Neuron (in vitro differentiated cells): ENCODE data around the gene CYBC1.
"Not testable (repeated sequence)": the region's sequence is repeated elsewhere in the genome, so short reads cannot be mapped to it uniquely, and the experiment has no call there.

Source experiments
- H2AFZ ChIP-seq: one replicate; pipeline ENCODE4 v1.6.1; 2013; ENCODE audit warnings: low read depth, mild to moderate bottlenecking, inconsistent platforms, low read length, moderate library complexity
- H3K27me3 ChIP-seq: one replicate; pipeline ENCODE4 v1.6.1; 2013; ENCODE audit warnings: low read length; ENCODE audit not compliant: insufficient read depth
- H3K36me3 ChIP-seq: one replicate; pipeline ENCODE4 v1.6.1; 2013; ENCODE audit warnings: low read length; ENCODE audit not compliant: insufficient read depth
- H3K4me1 ChIP-seq: one replicate; pipeline ENCODE4 v1.6.1; 2013; ENCODE audit warnings: low read length; ENCODE audit not compliant: insufficient read depth
- H3K4me3 ChIP-seq: 2 replicates; pipeline ENCODE4 v1.5.1; 2013; ENCODE audit warnings: mild to moderate bottlenecking, low read length, moderate library complexity
- H3K9me3 ChIP-seq: one replicate; pipeline ENCODE4 v1.6.1; 2013; ENCODE audit warnings: low read length

Gene CYBC1

GRCh38 chr17:82465023-82465603 lies 14.6 kb upstream of the CYBC1 start:
- Histone ChIP-seq H3K4me1 (no peaks in the 10 kb centered on the region), H3K27me3 (no peaks in the 10 kb centered on the region), H2AFZ (no peak overlapping the region), H3K9me3 (peaks cover 1% of the 10 kb centered on the region), H3K36me3 (peaks cover 87% of the 10 kb centered on the region), H3K4me3 (no peak overlapping the region)

- Histone ChIP-seq H3K9me3 (peaks cover 1% of the 10 kb centered on the region), H3K27me3 (no peaks in the 10 kb centered on the region), H3K4me1 (no peaks in the 10 kb centered on the region), H3K36me3 (peaks cover 87% of the 10 kb centered on the region), H3K4me3 (no peak overlapping the region), H2AFZ (no peak overlapping the region)
Observed at GRCh38 chr17:82464567-82464929, 14.0 kb upstream of the CYBC1 start.

GRCh38 chr17:82463925-82464566 lies 13.5 kb upstream of the CYBC1 start:
- no peak overlapping the region for H2AFZ ChIP-seq
- H3K4me3 ChIP-seq = no peak overlapping the region
- H3K27me3 ChIP-seq = no peaks in the 10 kb centered on the region
- peaks cover 4% of the 10 kb centered on the region for H3K4me1 ChIP-seq
- no peaks in the 10 kb centered on the region for H3K9me3 ChIP-seq
- peaks cover 84% of the 10 kb centered on the region for H3K36me3 ChIP-seq

- Histone ChIP-seq H2AFZ (no peak overlapping the region), H3K27me3 (no peaks in the 10 kb centered on the region), H3K9me3 (no peaks in the 10 kb centered on the region), H3K4me3 (no peak overlapping the region), H3K4me1 (peaks cover 4% of the 10 kb centered on the region), H3K36me3 (peaks cover 77% of the 10 kb centered on the region)
Observed at GRCh38 chr17:82463391-82463790, 12.8 kb upstream of the CYBC1 start.

GRCh38 chr17:82461827-82462524 lies 11.4 kb upstream of the CYBC1 start:
- no peaks in the 10 kb centered on the region for H3K27me3 ChIP-seq
- no peaks in the 10 kb centered on the region for H3K9me3 ChIP-seq
- H2AFZ ChIP-seq = no peak overlapping the region
- H3K36me3 ChIP-seq = peaks cover 68% of the 10 kb centered on the region
- no peak overlapping the region for H3K4me3 ChIP-seq
- peaks cover 13% of the 10 kb centered on the region for H3K4me1 ChIP-seq

- Histone ChIP-seq H3K4me1 (peaks cover 13% of the 10 kb centered on the region), H3K4me3 (peak overlapping the region; percentile 86), H3K36me3 (peaks cover 48% of the 10 kb centered on the region)
- not testable (repeated sequence) for H3K27me3 ChIP-seq, H3K9me3 ChIP-seq, H2AFZ ChIP-seq
Observed at GRCh38 chr17:82459936-82460335, 9.4 kb upstream of the CYBC1 start.

GRCh38 chr17:82458885-82459424 lies 8.4 kb upstream of the CYBC1 start:
- peak overlapping the region; percentile 86 for H3K4me3 ChIP-seq
- H3K4me1 ChIP-seq = peaks cover 13% of the 10 kb centered on the region
- H3K9me3 ChIP-seq = no peaks in the 10 kb centered on the region
- H2AFZ ChIP-seq = peak overlapping the region; percentile 30
- peaks cover 39% of the 10 kb centered on the region for H3K36me3 ChIP-seq
- no peaks in the 10 kb centered on the region for H3K27me3 ChIP-seq

GRCh38 chr17:82458179-82458884 lies 7.8 kb upstream of the CYBC1 start, which contains the start of gene NARF:
Gene NARF (plus strand): TSS chr17:82458741. CDS start chr17:82458804, 63 bp downstream.
- Histone ChIP-seq H3K4me3 (peak within 1 kb of the TSS; percentile 86), H3K4me1 (peaks cover 13% of the 10 kb centered on the region), H3K27me3 (no peaks in the 10 kb centered on the region), H3K9me3 (no peaks in the 10 kb centered on the region), H2AFZ (peak within 1 kb of the TSS; percentile 30), H3K36me3 (peaks cover 33% of the 10 kb centered on the region)

- Histone ChIP-seq H3K4me3 (peak overlapping the region; percentile 86), H2AFZ (no peak overlapping the region), H3K9me3 (no peaks in the 10 kb centered on the region), H3K36me3 (peaks cover 29% of the 10 kb centered on the region), H3K4me1 (peaks cover 13% of the 10 kb centered on the region), H3K27me3 (no peaks in the 10 kb centered on the region)
Observed at GRCh38 chr17:82457929-82458178, 7.3 kb upstream of the CYBC1 start.

GRCh38 chr17:82457073-82457928 lies 6.7 kb upstream of the CYBC1 start:
- Histone ChIP-seq H3K4me3 (peak overlapping the region; percentile 86), H3K27me3 (no peaks in the 10 kb centered on the region), H3K4me1 (peaks cover 13% of the 10 kb centered on the region), H3K36me3 (peaks cover 23% of the 10 kb centered on the region), H3K9me3 (no peaks in the 10 kb centered on the region), H2AFZ (no peak overlapping the region)

- not testable (repeated sequence) for H3K36me3 ChIP-seq, H3K4me3 ChIP-seq, H3K27me3 ChIP-seq, H3K9me3 ChIP-seq, H2AFZ ChIP-seq
- peaks cover 25% of the 10 kb centered on the region for H3K4me1 ChIP-seq
Observed at GRCh38 chr17:82453706-82454105, 3.2 kb upstream of the CYBC1 start.

GRCh38 chr17:82453151-82453550 lies 2.6 kb upstream of the CYBC1 start:
- not testable (repeated sequence) for H3K4me3 ChIP-seq, H3K27me3 ChIP-seq, H3K9me3 ChIP-seq, H3K36me3 ChIP-seq, H2AFZ ChIP-seq
- peaks cover 25% of the 10 kb centered on the region for H3K4me1 ChIP-seq
